Esophagus squamous epithelium (tissue), 5 donors: ENCODE data around the gene FAM83E. TPM values are rescaled to one million over a fixed set of nuclear protein-coding genes. Genes with fewer than 3 reads are reported as not detected.

ENCODE experiments used
- DNase-seq: peaks from one replicate; lab custom pipeline; 2025; lab: John Stamatoyannopoulos, UW
- H3K27ac ChIP-seq, 4 donors: fragments of 200-600 bp; sonication (generic); one replicate each; pipeline ENCODE4 v1.5.1; 2016 to 2019; ENCODE audit warnings: mild to moderate bottlenecking in 1 of 4
- H3K27me3 ChIP-seq, 4 donors: fragments of 200-600 bp; sonication (generic); 1 replicate in 3 of 4; 2 replicates in 1 of 4; pipeline versions ENCODE4 v1.5.1 to v1.6.0; 2017 to 2021; ENCODE audit warnings: antibody characterized with exemption in 1 of 4
- H3K36me3 ChIP-seq, 3 donors: fragments of 200-600 bp; sonication (generic); one replicate each; pipeline ENCODE4 v1.5.1; 2016 to 2019
- H3K4me1 ChIP-seq, 3 donors: fragments of 200-600 bp; sonication (generic); one replicate each; pipeline ENCODE4 v1.5.1; 2017 to 2019
- H3K4me3 ChIP-seq, 4 donors: fragments of 200-600 bp; sonication (generic); 1 replicate in 3 of 4; 2 replicates in 1 of 4; pipeline ENCODE4 v1.5.1; 2016 to 2019; ENCODE audit warnings: mild to moderate bottlenecking in 2 of 4, moderate library complexity in 1 of 4
- H3K9me3 ChIP-seq, 3 donors: fragments of 200-600 bp; sonication (generic); one replicate each; pipeline ENCODE4 v1.5.1; 2016 to 2019
- CTCF ChIP-seq, 6 experiments: fragments of 450-650 bp in 4 of 6; fragments of 200-600 bp in 2 of 6; sonication (generic) in 2 of 6; IDR thresholded peaks; one replicate each; pipeline ENCODE4 v1.5.1; 2016 to 2019; ENCODE audit warnings: antibody characterized with exemption in 6 of 6, mild to moderate bottlenecking in 4 of 6, moderate library complexity in 4 of 6
- POLR2A ChIP-seq, 4 donors: fragments of 450-650 bp; IDR thresholded peaks; one replicate each; pipeline ENCODE4 v1.6.1; 2017; ENCODE audit warnings: antibody characterized with exemption in 4 of 4, mild to moderate bottlenecking in 4 of 4, moderate library complexity in 3 of 4
- WGBS, 2 donors: methylation state at CpG; one replicate each; pipeline ENCODE4 v1.1.5; 2018; 5-methylcytosine and 5-hydroxymethylcytosine counted together
- intact Hi-C: fragments of 100-400 bp; cut with DNase I; formaldehyde crosslinking; loops from one replicate; pipeline ENCODE4 v1.15.0; 2022
- total RNA-seq, 4 donors: library from RNA; depleted of rRNA; stranded (reverse); fragments of >200 nt; gene quantifications; one replicate each; pipeline ENCODE4 v1.1.0, GENCODE V29; 2016
- donor health status: DM: yes; HTN: yes; CAD: no.

Gene FAM83E
- total RNA-seq, 4 donors from 2014 or later, result 3.1 to 12.3 (median 8.6) TPM

GRCh38 chr19:48624791-48625723 lies 10.2 kb upstream of the FAM83E start:
- DNase-seq, result no peak
- peak overlapping the region in 3 of 4 donors; percentile 44 to 71 (median 48) for H3K4me3 ChIP-seq
- H3K27me3 ChIP-seq, result no peaks in the 10 kb centered on the region
- H3K36me3 ChIP-seq, result peaks cover 0 to 32% (median 0%) of the 10 kb centered on the region in 3 donors
- 50% methylated on average over 20 to 22 of the region's 24 CpGs for WGBS, 2 donors
- no peaks in the 10 kb centered on the region for H3K9me3 ChIP-seq
- no peak for TF ChIP-seq POLR2A (IDR thresholded peaks at IDR 0.05)
- no peak for TF ChIP-seq CTCF (IDR thresholded peaks at IDR 0.05)
- peak overlapping the region; percentile 75 to 91 (median 88) for H3K27ac ChIP-seq
- intact Hi-C loops, result no loop called here
- H3K4me1 ChIP-seq, result peaks cover 24 to 90% (median 35%) of the 10 kb centered on the region in 3 donors

- H3K9me3 ChIP-seq, result no peaks in the 10 kb centered on the region
- H3K27me3 ChIP-seq, result no peaks in the 10 kb centered on the region
- WGBS, 2 donors, result 1 to 4% methylated on average over 8 to 12 of the region's 40 CpGs
- intact Hi-C loops, result no loop called here
- H3K27ac ChIP-seq, result peak overlapping the region; percentile 75 to 91 (median 88)
- H3K4me3 ChIP-seq, result peak overlapping the region; percentile 23 to 71 (median 46)
- H3K36me3 ChIP-seq, result peaks cover 0 to 23% (median 0%) of the 10 kb centered on the region in 3 donors
- TF ChIP-seq CTCF (IDR thresholded peaks at IDR 0.05), result peak in 1 of 6 experiments; percentile 20
- no peak for TF ChIP-seq POLR2A (IDR thresholded peaks at IDR 0.05)
- H3K4me1 ChIP-seq, result peaks cover 25 to 87% (median 40%) of the 10 kb centered on the region in 3 donors
- DNase-seq, result peak; percentile 82
These were observed 9.3 kb upstream of the FAM83E start for GRCh38 chr19:48624067-48624594.

- intact Hi-C loops, result no loop called here
- TF ChIP-seq POLR2A (IDR thresholded peaks at IDR 0.05), result no peak
- no peak for TF ChIP-seq CTCF (IDR thresholded peaks at IDR 0.05)
These were observed 8.7 kb upstream of the FAM83E start for GRCh38 chr19:48623556-48624066.

GRCh38 chr19:48619692-48620585 lies 5.1 kb upstream of the FAM83E start:
- intact Hi-C loops, result no loop called here
- TF ChIP-seq CTCF (IDR thresholded peaks at IDR 0.05), result peak in 1 of 6 experiments; percentile 21
- no peak for TF ChIP-seq POLR2A (IDR thresholded peaks at IDR 0.05)
- Histone ChIP-seq H3K4me3 (peak overlapping the region; percentile 75 to 96 (median 82)), H3K27ac (peak overlapping the region; percentile 91 to 96 (median 94)), H3K36me3 (peaks cover 17 to 34% (median 24%) of the 10 kb centered on the region in 3 donors), H3K4me1 (peaks cover 49 to 89% (median 54%) of the 10 kb centered on the region in 3 donors), H3K27me3 (no peaks in the 10 kb centered on the region), H3K9me3 (no peaks in the 10 kb centered on the region)
- WGBS, 2 donors, result 10 to 46% methylated on average over 4 to 5 of the region's 6 CpGs
- no peak for DNase-seq

More at GRCh38 chr19:48623556-48624066, 8.7 kb upstream of the FAM83E start:
- H3K36me3 ChIP-seq, result peaks cover 0 to 18% (median 0%) of the 10 kb centered on the region in 3 donors
- peak overlapping the region; percentile 23 to 71 (median 46) for H3K4me3 ChIP-seq
- H3K9me3 ChIP-seq, result no peaks in the 10 kb centered on the region
- DNase-seq, result no peak
- H3K4me1 ChIP-seq, result peaks cover 25 to 86% (median 40%) of the 10 kb centered on the region in 3 donors
- WGBS, 2 donors, result 19 to 26% methylated on average over 8 of the region's 8 CpGs
- H3K27me3 ChIP-seq, result no peaks in the 10 kb centered on the region
- H3K27ac ChIP-seq, result peak overlapping the region; percentile 75 to 91 (median 88)
